Measurements from ENCODE around the gene TTLL11. TPM values are rescaled to one million over a fixed set of nuclear protein-coding genes. Genes with fewer than 3 reads are reported as not detected.

Gene TTLL11
- total and polyA plus RNA-seq, 4 donors = 1.4 to 4.5 (median 3.6) TPM

- WGBS = 91% methylated on average over 7 of the region's 7 CpGs
- H3K27ac ChIP-seq (ENCODE audit: low read depth in 1 of 2, low read length in 2 of 2) = no peak overlapping the region
- no peak overlapping the region for H3K9ac ChIP-seq (ENCODE audit: low read depth in 1 of 2, low read length in 2 of 2)
- H3K4me3 ChIP-seq (ENCODE audit: low read depth in 1 of 3, low read length in 3 of 3) = no peak overlapping the region
- H3K9me3 ChIP-seq (ENCODE audit: control insufficient read depth in 4 of 4, low read length in 3 of 4) = no peaks in the 10 kb centered on the region
- TF ChIP-seq GABPA (IDR thresholded peaks at IDR 0.05 in 1 of 2, conservative IDR thresholded peaks at IDR 0.05 in 1 of 2) = no peak
- no peak for TF ChIP-seq MAX (IDR thresholded peaks at IDR 0.05)
- no peak for TF ChIP-seq ZBTB33 (IDR thresholded peaks at IDR 0.05)
- no peak for TF ChIP-seq NR2F2 (IDR thresholded peaks at IDR 0.05)
- no peak for TF ChIP-seq SP1 (IDR thresholded peaks at IDR 0.05)
- TF ChIP-seq REST (IDR thresholded peaks at IDR 0.05) = no peak
- TF ChIP-seq RXRA (IDR thresholded peaks at IDR 0.05) = no peak
- TF ChIP-seq FOXA1 (IDR thresholded peaks at IDR 0.05) = no peak
- no peak for TF ChIP-seq YY1 (IDR thresholded peaks at IDR 0.05)
- TF ChIP-seq CTCF (IDR thresholded peaks at IDR 0.05; ENCODE audit: low read depth, low read length, missing input control) = no peak
- no peak for TF ChIP-seq JUND (IDR thresholded peaks at IDR 0.05)
- no peaks in the 10 kb centered on the region for H3K4me1 ChIP-seq (ENCODE audit: control insufficient read depth in 4 of 4, insufficient read depth in 4 of 4, low read length in 3 of 4)
- no peaks in the 10 kb centered on the region for H3K27me3 ChIP-seq (ENCODE audit: control insufficient read depth in 4 of 4, insufficient read depth in 4 of 4, low read length in 3 of 4)
- no peaks in the 10 kb centered on the region for H3K36me3 ChIP-seq (ENCODE audit: control insufficient read depth in 4 of 4, insufficient read depth in 3 of 4, low read depth in 1 of 4, low read length in 3 of 4)
- no peak for DNase-seq (ENCODE audit: low spot score)
Measured at GRCh38 chr9:121881920-121882500, 211.1 kb downstream of the TTLL11 start.

- 94% methylated on average over 8 of the region's 8 CpGs for WGBS
- Histone ChIP-seq H3K36me3 (ENCODE audit: control insufficient read depth in 4 of 4, insufficient read depth in 3 of 4, low read depth in 1 of 4, low read length in 3 of 4) (no peaks in the 10 kb centered on the region), H3K4me3 (ENCODE audit: low read depth in 1 of 3, low read length in 3 of 3) (no peak overlapping the region), H3K27ac (ENCODE audit: low read depth in 1 of 2, low read length in 2 of 2) (no peak overlapping the region), H3K4me1 (ENCODE audit: control insufficient read depth in 4 of 4, insufficient read depth in 4 of 4, low read length in 3 of 4) (no peaks in the 10 kb centered on the region), H3K9ac (ENCODE audit: low read depth in 1 of 2, low read length in 2 of 2) (no peak overlapping the region), H3K9me3 (ENCODE audit: control insufficient read depth in 4 of 4, low read length in 3 of 4) (no peaks in the 10 kb centered on the region), H3K27me3 (ENCODE audit: control insufficient read depth in 4 of 4, insufficient read depth in 4 of 4, low read length in 3 of 4) (no peaks in the 10 kb centered on the region)
- no peak for DNase-seq (ENCODE audit: low spot score)
- TF ChIP-seq FOXA2 (IDR thresholded peaks at IDR 0.05) = no peak
- no peak for TF ChIP-seq EGR1 (IDR thresholded peaks at IDR 0.05; ENCODE audit: low read depth in 2 of 2)
- TF ChIP-seq YY1 (IDR thresholded peaks at IDR 0.05) = no peak
- TF ChIP-seq RXRA (IDR thresholded peaks at IDR 0.05) = no peak
- no peak for TF ChIP-seq REST (IDR thresholded peaks at IDR 0.05)
- no peak for TF ChIP-seq NR2F2 (IDR thresholded peaks at IDR 0.05)
- TF ChIP-seq RAD21 (IDR thresholded peaks at IDR 0.05) = no peak
Measured at GRCh38 chr9:121880343-121880898, 212.7 kb downstream of the TTLL11 start.
